Vagina (tissue), 2 donors: ENCODE results near the gene BTG1.

ENCODE experiments used
- POLR2A ChIP-seq, 2 donors: fragments of 450-650 bp; IDR thresholded peaks; one replicate each; pipeline ENCODE4 v1.6.1; 2017; ENCODE audit warnings: antibody characterized with exemption in 2 of 2, mild to moderate bottlenecking in 2 of 2, moderate library complexity in 2 of 2
- POLR2AphosphoS5 ChIP-seq, 2 donors: sonication (generic); formaldehyde crosslinking; IDR thresholded peaks; one replicate each; pipeline ENCODE4 v1.9.0; 2017; ENCODE audit warnings: antibody characterized with exemption in 2 of 2, mild to moderate bottlenecking in 2 of 2, low read depth in 1 of 2; ENCODE audit not compliant: insufficient read depth in 1 of 2
- TF ChIP-seq, protein P1 (sequence below), 3 experiments: fragments of 450-650 bp in 2 of 3; fragments of 200-600 bp in 1 of 3; sonication (generic) in 1 of 3; IDR thresholded peaks; one replicate each; pipeline ENCODE4 v1.5.1; 2017 to 2019; ENCODE audit warnings: antibody characterized with exemption in 3 of 3, mild to moderate bottlenecking in 2 of 3, moderate library complexity in 2 of 3

- TF ChIP-seq, protein P1, sequence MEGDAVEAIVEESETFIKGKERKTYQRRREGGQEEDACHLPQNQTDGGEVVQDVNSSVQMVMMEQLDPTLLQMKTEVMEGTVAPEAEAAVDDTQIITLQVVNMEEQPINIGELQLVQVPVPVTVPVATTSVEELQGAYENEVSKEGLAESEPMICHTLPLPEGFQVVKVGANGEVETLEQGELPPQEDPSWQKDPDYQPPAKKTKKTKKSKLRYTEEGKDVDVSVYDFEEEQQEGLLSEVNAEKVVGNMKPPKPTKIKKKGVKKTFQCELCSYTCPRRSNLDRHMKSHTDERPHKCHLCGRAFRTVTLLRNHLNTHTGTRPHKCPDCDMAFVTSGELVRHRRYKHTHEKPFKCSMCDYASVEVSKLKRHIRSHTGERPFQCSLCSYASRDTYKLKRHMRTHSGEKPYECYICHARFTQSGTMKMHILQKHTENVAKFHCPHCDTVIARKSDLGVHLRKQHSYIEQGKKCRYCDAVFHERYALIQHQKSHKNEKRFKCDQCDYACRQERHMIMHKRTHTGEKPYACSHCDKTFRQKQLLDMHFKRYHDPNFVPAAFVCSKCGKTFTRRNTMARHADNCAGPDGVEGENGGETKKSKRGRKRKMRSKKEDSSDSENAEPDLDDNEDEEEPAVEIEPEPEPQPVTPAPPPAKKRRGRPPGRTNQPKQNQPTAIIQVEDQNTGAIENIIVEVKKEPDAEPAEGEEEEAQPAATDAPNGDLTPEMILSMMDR (IDR thresholded peaks at IDR 0.05): no peak
- no peak for TF ChIP-seq POLR2A (IDR thresholded peaks at IDR 0.05)
- no peak for TF ChIP-seq POLR2AphosphoS5 (IDR thresholded peaks at IDR 0.05; ENCODE audit: insufficient read depth in 1 of 2, low read depth in 1 of 2)
Measured at GRCh38 chr12:92146497-92147224, 1.0 kb upstream of the BTG1 start.
